ENCODE results near the gene ZAP70. TPM values are rescaled to one million over a fixed set of nuclear protein-coding genes. Genes with fewer than 3 reads are reported as not detected.

ZAP70 gene
- total and polyA plus RNA-seq, 10 of the 15 experiments (the other 5 are each of a cell fraction or from before 2014, with no cell fraction given): 0.18 to 2.9 (median 1.2) TPM; not detected in 1

DNA sequence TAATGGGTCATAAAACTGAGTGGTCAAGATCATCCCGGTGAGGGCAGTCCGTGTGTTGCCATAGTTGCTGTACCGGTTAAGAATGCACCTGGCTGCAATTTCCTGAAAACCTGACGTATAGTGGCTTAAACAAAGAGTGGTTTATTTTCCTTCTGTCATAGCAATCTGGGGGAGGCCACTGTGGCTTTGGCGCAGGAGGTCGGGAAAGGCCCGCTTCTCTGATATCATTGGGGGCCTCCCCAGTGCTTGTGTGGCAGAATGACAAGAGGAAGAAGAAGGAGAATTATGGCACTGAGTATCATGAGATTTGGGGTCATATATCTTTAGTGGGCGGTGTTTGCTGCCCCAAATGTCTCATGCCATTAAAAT, 39.5 kb upstream of the ZAP70 start (continued):
- TF ChIP-seq, protein P1, sequence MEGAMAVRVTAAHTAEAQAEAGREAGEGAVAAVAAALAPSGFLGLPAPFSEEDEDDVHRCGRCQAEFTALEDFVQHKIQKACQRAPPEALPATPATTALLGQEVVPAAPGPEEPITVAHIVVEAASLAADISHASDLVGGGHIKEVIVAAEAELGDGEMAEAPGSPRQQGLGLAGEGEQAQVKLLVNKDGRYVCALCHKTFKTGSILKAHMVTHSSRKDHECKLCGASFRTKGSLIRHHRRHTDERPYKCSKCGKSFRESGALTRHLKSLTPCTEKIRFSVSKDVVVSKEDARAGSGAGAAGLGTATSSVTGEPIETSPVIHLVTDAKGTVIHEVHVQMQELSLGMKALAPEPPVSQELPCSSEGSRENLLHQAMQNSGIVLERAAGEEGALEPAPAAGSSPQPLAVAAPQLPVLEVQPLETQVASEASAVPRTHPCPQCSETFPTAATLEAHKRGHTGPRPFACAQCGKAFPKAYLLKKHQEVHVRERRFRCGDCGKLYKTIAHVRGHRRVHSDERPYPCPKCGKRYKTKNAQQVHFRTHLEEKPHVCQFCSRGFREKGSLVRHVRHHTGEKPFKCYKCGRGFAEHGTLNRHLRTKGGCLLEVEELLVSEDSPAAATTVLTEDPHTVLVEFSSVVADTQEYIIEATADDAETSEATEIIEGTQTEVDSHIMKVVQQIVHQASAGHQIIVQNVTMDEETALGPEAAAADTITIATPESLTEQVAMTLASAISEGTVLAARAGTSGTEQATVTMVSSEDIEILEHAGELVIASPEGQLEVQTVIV (IDR thresholded peaks at IDR 0.05; ENCODE audit: borderline replicate concordance, partially characterized antibody): no peak
- TF ChIP-seq MEF2B (IDR thresholded peaks at IDR 0.05; ENCODE audit: partially characterized antibody, poor library complexity, severe bottlenecking): no peak
- TF ChIP-seq, protein P2, sequence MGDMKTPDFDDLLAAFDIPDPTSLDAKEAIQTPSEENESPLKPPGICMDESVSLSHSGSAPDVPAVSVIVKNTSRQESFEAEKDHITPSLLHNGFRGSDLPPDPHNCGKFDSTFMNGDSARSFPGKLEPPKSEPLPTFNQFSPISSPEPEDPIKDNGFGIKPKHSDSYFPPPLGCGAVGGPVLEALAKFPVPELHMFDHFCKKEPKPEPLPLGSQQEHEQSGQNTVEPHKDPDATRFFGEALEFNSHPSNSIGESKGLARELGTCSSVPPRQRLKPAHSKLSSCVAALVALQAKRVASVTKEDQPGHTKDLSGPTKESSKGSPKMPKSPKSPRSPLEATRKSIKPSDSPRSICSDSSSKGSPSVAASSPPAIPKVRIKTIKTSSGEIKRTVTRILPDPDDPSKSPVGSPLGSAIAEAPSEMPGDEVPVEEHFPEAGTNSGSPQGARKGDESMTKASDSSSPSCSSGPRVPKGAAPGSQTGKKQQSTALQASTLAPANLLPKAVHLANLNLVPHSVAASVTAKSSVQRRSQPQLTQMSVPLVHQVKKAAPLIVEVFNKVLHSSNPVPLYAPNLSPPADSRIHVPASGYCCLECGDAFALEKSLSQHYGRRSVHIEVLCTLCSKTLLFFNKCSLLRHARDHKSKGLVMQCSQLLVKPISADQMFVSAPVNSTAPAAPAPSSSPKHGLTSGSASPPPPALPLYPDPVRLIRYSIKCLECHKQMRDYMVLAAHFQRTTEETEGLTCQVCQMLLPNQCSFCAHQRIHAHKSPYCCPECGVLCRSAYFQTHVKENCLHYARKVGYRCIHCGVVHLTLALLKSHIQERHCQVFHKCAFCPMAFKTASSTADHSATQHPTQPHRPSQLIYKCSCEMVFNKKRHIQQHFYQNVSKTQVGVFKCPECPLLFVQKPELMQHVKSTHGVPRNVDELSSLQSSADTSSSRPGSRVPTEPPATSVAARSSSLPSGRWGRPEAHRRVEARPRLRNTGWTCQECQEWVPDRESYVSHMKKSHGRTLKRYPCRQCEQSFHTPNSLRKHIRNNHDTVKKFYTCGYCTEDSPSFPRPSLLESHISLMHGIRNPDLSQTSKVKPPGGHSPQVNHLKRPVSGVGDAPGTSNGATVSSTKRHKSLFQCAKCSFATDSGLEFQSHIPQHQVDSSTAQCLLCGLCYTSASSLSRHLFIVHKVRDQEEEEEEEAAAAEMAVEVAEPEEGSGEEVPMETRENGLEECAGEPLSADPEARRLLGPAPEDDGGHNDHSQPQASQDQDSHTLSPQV (IDR thresholded peaks at IDR 0.05): no peak
- no peak for TF ChIP-seq GABPA (IDR thresholded peaks at IDR 0.05; ENCODE audit: low read depth)
- peak; percentile 46; the same call in 1 of the 2 replicates for TF ChIP-seq PAX5 (IDR thresholded peaks at IDR 0.05; ENCODE audit: borderline replicate concordance, low read depth, low read length)
- TF ChIP-seq, protein P3, sequence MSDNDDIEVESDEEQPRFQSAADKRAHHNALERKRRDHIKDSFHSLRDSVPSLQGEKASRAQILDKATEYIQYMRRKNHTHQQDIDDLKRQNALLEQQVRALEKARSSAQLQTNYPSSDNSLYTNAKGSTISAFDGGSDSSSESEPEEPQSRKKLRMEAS (IDR thresholded peaks at IDR 0.05; ENCODE audit: low read depth, low read length): no peak
- TF ChIP-seq ETV6 (conservative IDR thresholded peaks at IDR 0.05 in 1 of 2, IDR thresholded peaks at IDR 0.05 in 1 of 2; ENCODE audit: borderline replicate concordance in 1 of 2, low read depth in 1 of 2): peak in 1 of 2 experiments; percentile 39; a peak in 1 of 4 replicates
- TF ChIP-seq JUNB (IDR thresholded peaks at IDR 0.05): peak; percentile 67
- no peak for TF ChIP-seq KDM1A (IDR thresholded peaks at IDR 0.05; ENCODE audit: borderline replicate concordance)
- TF ChIP-seq, protein P4, sequence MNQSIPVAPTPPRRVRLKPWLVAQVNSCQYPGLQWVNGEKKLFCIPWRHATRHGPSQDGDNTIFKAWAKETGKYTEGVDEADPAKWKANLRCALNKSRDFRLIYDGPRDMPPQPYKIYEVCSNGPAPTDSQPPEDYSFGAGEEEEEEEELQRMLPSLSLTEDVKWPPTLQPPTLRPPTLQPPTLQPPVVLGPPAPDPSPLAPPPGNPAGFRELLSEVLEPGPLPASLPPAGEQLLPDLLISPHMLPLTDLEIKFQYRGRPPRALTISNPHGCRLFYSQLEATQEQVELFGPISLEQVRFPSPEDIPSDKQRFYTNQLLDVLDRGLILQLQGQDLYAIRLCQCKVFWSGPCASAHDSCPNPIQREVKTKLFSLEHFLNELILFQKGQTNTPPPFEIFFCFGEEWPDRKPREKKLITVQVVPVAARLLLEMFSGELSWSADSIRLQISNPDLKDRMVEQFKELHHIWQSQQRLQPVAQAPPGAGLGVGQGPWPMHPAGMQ (IDR thresholded peaks at IDR 0.05; ENCODE audit: borderline replicate concordance): no peak
- TF ChIP-seq ZNF207 (IDR thresholded peaks at IDR 0.05; ENCODE audit: borderline replicate concordance): no peak; the same call in 1 of the 2 replicates
- no peak for TF ChIP-seq ZNF384 (IDR thresholded peaks at IDR 0.05; ENCODE audit: borderline replicate concordance, low read depth, low read length)
- no peak for TF ChIP-seq ESRRA (IDR thresholded peaks at IDR 0.05; ENCODE audit: low read length)
- TF ChIP-seq TCF12 (IDR thresholded peaks at IDR 0.05; ENCODE audit: low read depth, low read length): peak; percentile 71; the same call in 1 of the 2 replicates
- no peak for TF ChIP-seq CBX5 (IDR thresholded peaks at IDR 0.05; ENCODE audit: low read depth)
- no peak for TF ChIP-seq ZNF217 (IDR thresholded peaks at IDR 0.05)
- TF ChIP-seq, protein P5, sequence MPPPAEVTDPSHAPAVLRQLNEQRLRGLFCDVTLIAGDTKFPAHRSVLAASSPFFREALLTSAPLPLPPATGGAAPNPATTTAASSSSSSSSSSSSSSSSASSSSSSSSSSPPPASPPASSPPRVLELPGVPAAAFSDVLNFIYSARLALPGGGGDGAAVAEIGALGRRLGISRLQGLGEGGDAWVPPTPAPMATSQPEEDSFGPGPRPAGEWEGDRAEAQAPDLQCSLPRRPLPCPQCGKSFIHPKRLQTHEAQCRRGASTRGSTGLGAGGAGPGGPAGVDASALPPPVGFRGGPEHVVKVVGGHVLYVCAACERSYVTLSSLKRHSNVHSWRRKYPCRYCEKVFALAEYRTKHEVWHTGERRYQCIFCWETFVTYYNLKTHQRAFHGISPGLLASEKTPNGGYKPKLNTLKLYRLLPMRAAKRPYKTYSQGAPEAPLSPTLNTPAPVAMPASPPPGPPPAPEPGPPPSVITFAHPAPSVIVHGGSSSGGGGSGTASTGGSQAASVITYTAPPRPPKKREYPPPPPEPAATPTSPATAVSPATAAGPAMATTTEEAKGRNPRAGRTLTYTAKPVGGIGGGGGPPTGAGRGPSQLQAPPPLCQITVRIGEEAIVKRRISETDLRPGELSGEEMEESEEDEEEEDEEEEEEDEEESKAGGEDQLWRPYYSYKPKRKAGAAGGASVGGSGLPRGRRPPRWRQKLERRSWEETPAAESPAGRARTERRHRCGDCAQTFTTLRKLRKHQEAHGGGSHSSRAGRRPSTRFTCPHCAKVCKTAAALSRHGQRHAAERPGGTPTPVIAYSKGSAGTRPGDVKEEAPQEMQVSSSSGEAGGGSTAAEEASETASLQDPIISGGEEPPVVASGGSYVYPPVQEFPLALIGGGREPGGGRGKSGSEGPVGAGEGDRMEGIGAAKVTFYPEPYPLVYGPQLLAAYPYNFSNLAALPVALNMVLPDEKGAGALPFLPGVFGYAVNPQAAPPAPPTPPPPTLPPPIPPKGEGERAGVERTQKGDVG (CRISPR knock-in tag; IDR thresholded peaks at IDR 0.05): no peak
- TF ChIP-seq IKZF2 (IDR thresholded peaks at IDR 0.05): peak; percentile 71 to 81; a peak in 3 of 4 replicates
- TF ChIP-seq CHD2 (IDR thresholded peaks at IDR 0.05; ENCODE audit: borderline replicate concordance, low read depth, low read length): peak; percentile 14; the same call in 1 of the 2 replicates
